D721Med (cell line): Measurements from ENCODE around the gene COLQ.

Experiments
- DNase-seq: peaks from one replicate; pipeline ENCODE4 v3.0.0; 2011; ENCODE audit warnings: low spot score; ENCODE audit not compliant: insufficient read length
- FAIRE-seq: peaks from 2 replicates; lab custom pipeline; 2011; peaks lifted over from hg19 to GRCh38; lab: Jason Lieb, UNC
- TF ChIP-seq, protein P1 (sequence below): IDR thresholded peaks from 2 replicates; pipeline ENCODE4 v1.5.1; 2012; ENCODE audit warnings: mild to moderate bottlenecking, control low read depth; ENCODE audit not compliant: insufficient read depth; ENCODE audit errors: missing control alignments

COLQ gene

DNA sequence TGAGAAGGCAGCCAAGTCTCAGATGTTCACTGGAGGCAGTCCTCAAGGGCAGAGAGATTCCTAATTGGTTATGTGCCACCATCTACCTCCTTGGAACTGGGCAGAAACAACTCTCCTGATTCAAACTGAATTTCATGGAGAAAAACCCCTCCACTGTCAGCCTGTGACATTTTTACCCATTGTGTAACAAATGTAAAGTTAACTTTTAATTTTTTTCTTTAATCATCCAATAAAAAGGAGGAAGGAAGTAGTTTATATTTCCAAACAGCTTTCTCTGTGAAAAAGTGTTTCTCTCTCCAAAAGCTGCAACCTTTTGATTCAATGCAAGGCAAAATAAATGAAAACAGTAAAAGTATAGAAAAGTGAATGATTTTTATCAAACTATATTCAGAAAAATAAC lies 510 bp upstream of the COLQ start:
- TF ChIP-seq, protein P1, sequence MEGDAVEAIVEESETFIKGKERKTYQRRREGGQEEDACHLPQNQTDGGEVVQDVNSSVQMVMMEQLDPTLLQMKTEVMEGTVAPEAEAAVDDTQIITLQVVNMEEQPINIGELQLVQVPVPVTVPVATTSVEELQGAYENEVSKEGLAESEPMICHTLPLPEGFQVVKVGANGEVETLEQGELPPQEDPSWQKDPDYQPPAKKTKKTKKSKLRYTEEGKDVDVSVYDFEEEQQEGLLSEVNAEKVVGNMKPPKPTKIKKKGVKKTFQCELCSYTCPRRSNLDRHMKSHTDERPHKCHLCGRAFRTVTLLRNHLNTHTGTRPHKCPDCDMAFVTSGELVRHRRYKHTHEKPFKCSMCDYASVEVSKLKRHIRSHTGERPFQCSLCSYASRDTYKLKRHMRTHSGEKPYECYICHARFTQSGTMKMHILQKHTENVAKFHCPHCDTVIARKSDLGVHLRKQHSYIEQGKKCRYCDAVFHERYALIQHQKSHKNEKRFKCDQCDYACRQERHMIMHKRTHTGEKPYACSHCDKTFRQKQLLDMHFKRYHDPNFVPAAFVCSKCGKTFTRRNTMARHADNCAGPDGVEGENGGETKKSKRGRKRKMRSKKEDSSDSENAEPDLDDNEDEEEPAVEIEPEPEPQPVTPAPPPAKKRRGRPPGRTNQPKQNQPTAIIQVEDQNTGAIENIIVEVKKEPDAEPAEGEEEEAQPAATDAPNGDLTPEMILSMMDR = no peak
- DNase-seq (no peak), FAIRE-seq (no peak)

DNA sequence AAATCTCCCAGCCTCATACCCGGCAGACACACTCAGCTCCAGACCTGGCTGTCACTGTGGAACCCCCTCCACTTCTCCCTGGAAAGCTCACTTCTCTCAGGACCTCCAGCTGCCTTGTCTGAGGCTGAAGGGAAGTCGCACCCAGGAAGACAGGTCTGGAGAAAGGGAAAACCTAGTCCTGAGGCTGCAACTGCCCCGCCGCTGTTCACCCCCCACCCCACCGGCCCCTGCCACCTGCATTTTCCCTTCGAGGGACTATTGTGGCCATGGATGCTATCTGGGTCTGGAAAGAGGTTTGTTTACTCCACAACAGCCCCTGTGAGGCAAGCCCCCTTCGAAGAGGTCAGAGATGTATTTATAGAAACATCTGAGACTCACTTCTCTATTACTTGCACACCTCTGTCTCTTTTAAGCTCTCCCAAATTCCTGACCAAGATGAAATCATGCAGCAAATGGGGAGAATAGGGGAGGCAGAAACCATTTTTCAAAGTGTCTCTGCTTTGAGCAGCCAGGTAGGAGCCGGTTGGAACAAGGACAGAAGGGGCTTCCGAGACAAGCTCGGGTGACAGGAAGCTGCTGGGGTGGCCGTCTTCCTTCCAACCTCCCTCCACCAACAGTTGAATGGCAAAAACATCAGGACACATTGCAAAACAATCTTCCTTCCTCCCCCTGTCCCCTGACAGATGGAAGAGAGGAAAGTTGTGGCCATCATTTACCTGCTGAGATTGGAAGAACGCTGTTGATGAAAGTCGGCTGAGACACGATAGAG lies 518 bp downstream of the COLQ start:
- TF ChIP-seq, protein P1 = no peak
- FAIRE-seq (no peak), DNase-seq (no peak)

DNA sequence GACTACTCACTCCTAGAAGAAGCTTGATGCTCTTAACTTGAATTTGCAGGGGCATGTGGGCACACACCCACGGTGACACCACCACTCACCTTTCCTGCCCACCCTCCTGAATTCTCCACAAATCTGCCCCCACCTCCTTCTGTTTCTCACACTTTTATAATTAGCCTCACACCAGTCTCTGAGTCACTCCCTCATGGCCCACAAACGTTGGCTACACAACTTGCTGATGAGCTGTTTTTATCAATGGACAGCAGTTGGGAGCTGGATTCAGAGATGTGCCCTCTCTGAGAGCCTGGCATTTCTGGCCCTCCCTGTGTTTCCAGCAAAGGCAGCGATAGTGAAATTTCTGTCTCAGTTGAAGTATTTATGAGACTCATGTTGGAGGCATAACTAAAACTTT lies 1.3 kb downstream of the COLQ start:
- no peak for FAIRE-seq
- TF ChIP-seq, protein P1 = no peak

DNA sequence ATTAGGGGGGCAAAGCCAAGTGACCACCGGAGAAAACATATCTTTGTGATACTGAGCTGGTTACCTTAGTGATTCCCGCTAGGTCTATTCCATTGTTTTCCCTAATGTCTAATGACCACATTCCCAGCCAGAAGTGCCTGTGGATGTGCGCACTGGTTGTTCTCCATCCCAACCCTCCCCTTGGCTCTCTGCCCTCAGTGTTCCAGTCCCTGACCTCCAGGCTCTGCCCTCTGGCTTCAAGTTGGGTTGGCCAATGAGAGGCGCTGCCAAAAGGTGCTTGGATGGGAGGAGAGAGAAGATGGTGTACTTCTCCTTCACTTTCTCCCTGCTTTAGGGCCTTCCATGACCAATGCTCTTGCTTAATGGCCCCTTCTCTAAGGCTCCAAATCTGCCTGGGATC lies 2.4 kb downstream of the COLQ start:
- DNase-seq (no peak), FAIRE-seq (no peak)
- TF ChIP-seq, protein P1 = no peak

More for the DNA sequence above, 1.3 kb downstream of the COLQ start:
- DNase-seq = no peak

DNA sequence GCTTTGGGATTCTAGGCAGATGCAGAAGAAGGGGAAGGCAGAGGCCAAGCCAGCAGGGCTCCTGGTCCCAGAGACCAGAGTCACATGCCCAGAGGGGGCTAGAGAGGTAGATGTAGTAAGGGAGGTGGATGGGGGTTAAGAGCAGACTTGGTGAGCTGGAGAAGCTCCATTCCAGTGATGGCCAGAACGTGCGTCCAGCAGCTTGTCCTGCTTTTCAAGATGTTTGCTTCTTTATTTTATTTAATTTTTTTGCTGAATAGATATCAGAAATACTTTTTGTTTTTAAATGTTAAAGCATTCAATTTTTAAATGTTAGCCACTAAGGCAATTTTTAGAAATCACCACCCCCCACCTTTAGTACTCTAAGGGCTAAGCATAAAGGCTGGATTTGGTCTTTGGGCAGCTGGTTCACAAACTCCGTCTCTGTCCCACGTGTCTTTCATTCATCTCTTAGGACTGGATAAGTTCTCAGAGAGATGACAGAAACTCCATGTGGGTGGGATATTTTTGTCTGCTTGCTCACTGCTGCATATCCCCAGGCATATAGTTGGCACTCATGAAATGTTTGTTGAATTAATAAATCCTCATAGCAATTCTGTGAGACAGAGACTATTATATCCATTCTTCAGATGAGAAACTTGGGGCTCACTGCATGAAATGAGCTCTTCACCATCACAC lies 6.7 kb downstream of the COLQ start:
- DNase-seq (no peak), FAIRE-seq (no peak)
- TF ChIP-seq, protein P1 = no peak

DNA sequence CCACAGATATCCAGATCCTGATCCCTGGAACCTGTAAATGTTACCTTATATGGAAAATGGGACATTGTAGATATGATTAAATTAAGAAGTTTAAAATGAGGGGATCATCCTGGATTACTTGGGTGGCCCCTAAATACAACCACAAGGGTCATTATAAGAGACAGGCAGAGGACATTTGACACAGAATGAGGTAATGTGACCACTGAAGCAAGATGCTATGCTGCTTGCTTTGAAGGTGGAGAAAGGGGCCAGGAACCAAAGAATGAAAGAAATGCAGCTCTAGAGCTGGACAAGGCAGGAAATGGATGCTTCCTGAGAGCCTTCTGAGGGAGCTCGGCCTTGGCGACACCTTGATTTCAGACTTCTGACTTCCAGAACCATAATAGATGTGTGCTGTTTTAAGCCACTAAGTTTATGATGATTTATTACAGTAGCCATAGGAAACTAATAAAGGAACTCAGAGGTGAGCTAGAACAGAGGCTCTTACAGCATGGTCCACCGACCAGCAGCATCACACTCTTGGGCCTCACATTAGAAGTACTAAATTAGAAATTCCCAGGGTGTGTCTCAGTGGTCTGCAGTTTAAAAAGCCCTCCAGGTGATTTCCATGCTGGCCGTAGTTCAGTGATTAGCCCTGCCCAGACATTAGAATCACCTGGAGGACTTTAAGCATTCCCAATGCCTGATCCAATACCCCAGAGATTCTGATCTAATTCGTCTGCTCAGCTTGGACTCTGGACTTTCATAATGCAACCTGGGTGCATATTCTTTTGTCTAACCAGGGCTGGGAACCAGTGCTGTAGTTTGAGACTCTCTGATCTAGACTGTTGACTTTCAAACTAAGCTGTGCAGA lies 7.5 kb downstream of the COLQ start:
- DNase-seq = no peak
- no peak for FAIRE-seq
- TF ChIP-seq, protein P1 = no peak
